HG02759 (cell line): ENCODE measurements around the gene SLC35F1.
A peak's percentile ranks its signal among the peaks of the same experiment; 100 is the strongest.

ENCODE experiments used
- ATAC-seq: cut with Tn5 transposase; IDR thresholded peaks from one replicate; pipeline ENCODE4 v1.9.1; 2021; ENCODE audit warnings: mild to moderate bottlenecking, moderate library complexity; ENCODE audit not compliant: unreplicated experiment

SLC35F1 gene

GRCh38 chr6:118186672-118187567 lies 279.9 kb downstream of the SLC35F1 start:
- ATAC-seq, result peak; percentile 67

- ATAC-seq, result peak; percentile 53
Measured at GRCh38 chr6:118187568-118188164, 280.6 kb downstream of the SLC35F1 start.

GRCh38 chr6:118188561-118188960 lies 281.5 kb downstream of the SLC35F1 start:
- ATAC-seq, result no peak

- ATAC-seq, result no peak
Measured at GRCh38 chr6:118197539-118197938, 290.5 kb downstream of the SLC35F1 start.

GRCh38 chr6:118198746-118199145 lies 291.7 kb downstream of the SLC35F1 start:
- ATAC-seq, result no peak

- no peak for ATAC-seq
Measured at GRCh38 chr6:118200160-118200559, 293.1 kb downstream of the SLC35F1 start.

- ATAC-seq, result no peak
Measured at GRCh38 chr6:118202517-118202916, 295.5 kb downstream of the SLC35F1 start.

GRCh38 chr6:118203545-118203944 lies 296.5 kb downstream of the SLC35F1 start:
- ATAC-seq, result no peak

- no peak for ATAC-seq
Measured at GRCh38 chr6:118206221-118206620, 299.2 kb downstream of the SLC35F1 start.

GRCh38 chr6:118207947-118208346 lies 300.9 kb downstream of the SLC35F1 start:
- ATAC-seq, result no peak

- ATAC-seq, result no peak
Measured at GRCh38 chr6:118212451-118213173, 305.5 kb downstream of the SLC35F1 start.

- ATAC-seq, result no peak
Measured at GRCh38 chr6:118215269-118215668, 308.2 kb downstream of the SLC35F1 start.

GRCh38 chr6:118216751-118217150 lies 309.7 kb downstream of the SLC35F1 start:
- no peak for ATAC-seq

- ATAC-seq, result no peak
Measured at GRCh38 chr6:118218156-118218555, 311.1 kb downstream of the SLC35F1 start.

- ATAC-seq, result no peak
Measured at GRCh38 chr6:118220429-118221128, 313.5 kb downstream of the SLC35F1 start.

- no peak for ATAC-seq
Measured at GRCh38 chr6:118223316-118223715, 316.3 kb downstream of the SLC35F1 start.

GRCh38 chr6:118228886-118229285 lies 321.8 kb downstream of the SLC35F1 start:
- no peak for ATAC-seq

GRCh38 chr6:118240878-118241528 lies 333.9 kb downstream of the SLC35F1 start:
- ATAC-seq, result peak; percentile 71

GRCh38 chr6:118246406-118246805 lies 339.3 kb downstream of the SLC35F1 start:
- no peak for ATAC-seq

- ATAC-seq, result no peak
Measured at GRCh38 chr6:118248171-118248570, 341.1 kb downstream of the SLC35F1 start.
